Endothelial cell of umbilical vein (primary cell): ENCODE data around the gene SUMO4. TPM values are rescaled to one million over a fixed set of nuclear protein-coding genes. Genes with fewer than 3 reads are reported as not detected.

ENCODE experiments used
- BruUV-seq: library from RNA; stranded (reverse); fragments of 400-500 nt; replicated peaks from 2 replicates; lab custom pipeline; 2021; lab: Mats Ljungman, UMichigan
- CTCF ChIA-PET: fragments of 300-600, 350-600 bp; sonication (Branson Sonifier 250); formaldehyde crosslinking; loops from one replicate; lab custom pipeline; 2021; ENCODE audit warnings: antibody characterized with exemption, inconsistent platforms; lab: Charles Lee
- POLR2A ChIA-PET: fragments of 300-600, 350-600 bp; sonication (Branson Sonifier 250); formaldehyde crosslinking; loops from one replicate; lab custom pipeline; 2021; ENCODE audit warnings: antibody characterized with exemption, inconsistent platforms; lab: Charles Lee
- DNase-seq: peaks from one replicate; pipeline ENCODE4 v3.0.0-alpha.2; 2011; ENCODE audit warnings: low read depth, low spot score
- FAIRE-seq: peaks from 2 replicates; lab custom pipeline; 2011; peaks lifted over from hg19 to GRCh38; lab: Jason Lieb, UNC
- H2AFZ ChIP-seq: 2 replicates; pipeline ENCODE4 v1.6.0; 2012; ENCODE audit warnings: low read depth, low read length, control low read depth, inconsistent platforms
- H3K27ac ChIP-seq: 2 replicates; pipeline ENCODE4 v1.5.1; 2011; ENCODE audit warnings: low read depth, mild to moderate bottlenecking, control low read depth, low read length, moderate library complexity; ENCODE audit not compliant: insufficient read depth
- H3K27me3 ChIP-seq, 2 experiments: 2 replicates each; pipeline versions ENCODE4 v1.6.0 to v1.6.1; 2011; ENCODE audit warnings: low read length in 2 of 2, mixed read lengths in 1 of 2; ENCODE audit not compliant: control insufficient read depth in 2 of 2, insufficient read depth in 2 of 2
- H3K36me3 ChIP-seq, 2 experiments: 2 replicates in 1 of 2; 3 replicates in 1 of 2; pipeline ENCODE4 v1.5.1; 2011; ENCODE audit warnings: low read length in 2 of 2, mild to moderate bottlenecking in 1 of 2, moderate library complexity in 1 of 2; ENCODE audit not compliant: control insufficient read depth in 2 of 2, insufficient read depth in 2 of 2; ENCODE audit errors: extremely low read depth in 1 of 2
- H3K4me1 ChIP-seq: 3 replicates; pipeline ENCODE4 v1.5.1; 2011; ENCODE audit warnings: mild to moderate bottlenecking, low read length; ENCODE audit not compliant: control insufficient read depth, insufficient read depth; ENCODE audit errors: extremely low read depth
- H3K4me2 ChIP-seq: 2 replicates; pipeline ENCODE4 v1.6.1; 2011; ENCODE audit warnings: low read length, control low read depth, mixed read lengths; ENCODE audit not compliant: insufficient read depth
- H3K4me3 ChIP-seq, 3 experiments: fragments of 200-600 bp in 1 of 3; sonication (generic), shearing (Covaris generic) in 1 of 3; replicated peaks in 1 of 3; 2 replicates each; pipeline ENCODE4 v1.5.1; 2011 to 2016; ENCODE audit warnings: control low read depth in 3 of 3, low read length in 3 of 3, mild to moderate bottlenecking in 2 of 3, inconsistent platforms in 1 of 3, low read depth in 1 of 3, moderate library complexity in 1 of 3; ENCODE audit not compliant: insufficient read depth in 1 of 3
- H3K79me2 ChIP-seq: 2 replicates; pipeline ENCODE4 v1.6.0; 2012; ENCODE audit warnings: low read length, inconsistent platforms; ENCODE audit not compliant: control insufficient read depth, insufficient read depth
- H3K9ac ChIP-seq: replicated peaks from 2 replicates; pipeline ENCODE3; 2011; ENCODE audit warnings: low read length, control low read depth; ENCODE audit not compliant: insufficient read depth; ENCODE audit errors: extremely low read depth
- H3K9me1 ChIP-seq: replicated peaks from 3 replicates; pipeline ENCODE4 v1.6.0; 2011; ENCODE audit warnings: mild to moderate bottlenecking, low read length; ENCODE audit not compliant: control insufficient read depth, insufficient read depth; ENCODE audit errors: extremely low read depth
- H3K9me3 ChIP-seq: replicated peaks from 2 replicates; pipeline ENCODE4 v1.5.1; 2012; ENCODE audit warnings: low read length, inconsistent platforms; ENCODE audit not compliant: control insufficient read depth, insufficient read depth
- H4K20me1 ChIP-seq: replicated peaks from 2 replicates; pipeline ENCODE3; 2011; ENCODE audit warnings: mild to moderate bottlenecking, low read length; ENCODE audit not compliant: control insufficient read depth, insufficient read depth; ENCODE audit errors: extremely low read depth
- CTCF ChIP-seq, 2 donors: IDR thresholded peaks; 1 replicate in 1 of 2; 2 replicates in 1 of 2; pipeline ENCODE4 v1.5.1; 2011; ENCODE audit warnings: low read length in 2 of 2, mild to moderate bottlenecking in 2 of 2, moderate library complexity in 2 of 2, control low read depth in 1 of 2, inconsistent platforms in 1 of 2, low read depth in 1 of 2; ENCODE audit not compliant: insufficient read depth in 1 of 2; ENCODE audit errors: extremely low read depth in 1 of 2
- EZH2 ChIP-seq: IDR thresholded peaks from 2 replicates; pipeline ENCODE4 v1.6.1; 2012; ENCODE audit warnings: borderline replicate concordance, low read depth, mild to moderate bottlenecking, moderate library complexity, low read length, inconsistent platforms; ENCODE audit not compliant: severe bottlenecking
- FOS ChIP-seq: IDR thresholded peaks from 2 replicates; pipeline ENCODE4 v1.6.1; 2011; ENCODE audit warnings: mild to moderate bottlenecking, low read length, moderate library complexity, borderline replicate concordance; ENCODE audit not compliant: insufficient read depth
- GATA2 ChIP-seq: IDR thresholded peaks from 2 replicates; pipeline ENCODE4 v1.7.0; 2011; ENCODE audit warnings: low read depth, mild to moderate bottlenecking, moderate library complexity, mixed read lengths, low read length; ENCODE audit not compliant: insufficient read length, insufficient read depth
- JUN ChIP-seq: IDR thresholded peaks from 2 replicates; pipeline ENCODE4 v1.6.1; 2011; ENCODE audit warnings: borderline replicate concordance, low read depth; ENCODE audit not compliant: insufficient read length, insufficient read depth
- MAX ChIP-seq: IDR thresholded peaks from 2 replicates; pipeline ENCODE4 v1.6.1; 2011; ENCODE audit not compliant: insufficient read depth, insufficient read length
- MYC ChIP-seq: IDR thresholded peaks from one replicate; pipeline ENCODE4 v1.6.1; 2011; ENCODE audit warnings: mild to moderate bottlenecking, low read depth, low read length
- POLR2A ChIP-seq: IDR thresholded peaks from 2 replicates; pipeline ENCODE4 v1.6.1; 2012; ENCODE audit warnings: low read depth, mild to moderate bottlenecking, control low read depth, low read length
- POLR2AphosphoS5 ChIP-seq: IDR thresholded peaks from 2 replicates; pipeline ENCODE4 v1.6.1; 2012; ENCODE audit warnings: low read depth, mild to moderate bottlenecking, control low read depth, low read length, moderate library complexity; ENCODE audit not compliant: insufficient read depth
- dilution Hi-C: fragments of 300-500 bp; cut with MboI; formaldehyde crosslinking; loops from one replicate; pipeline ENCODE4 v1.15.0; 2019; ENCODE audit warnings: low sequenced_read_pairs; ENCODE audit not compliant: extremely low pct_ligation_motif_present
- intact Hi-C: fragments of 100-400 bp; cut with micrococcal nuclease; formaldehyde crosslinking; loops from one replicate; pipeline ENCODE4 v1.10.0; 2022
- polyA plus RNA-seq, 4 experiments: library from polyadenylated mRNA; depleted of rRNA in 3 of 4; stranded (reverse) in 3 of 4; unstranded in 1 of 4; fragments of >200 nt; gene quantifications; 2 replicates each; pipeline versions ENCODE4 v1.2.1 to v1.2.3, GENCODE V29; 2011 to 2012; ENCODE audit warnings: missing spikeins in 1 of 4
- total RNA-seq: library from RNA; stranded (reverse); gene quantifications from 2 replicates; pipeline ENCODE4 v1.2.3, GENCODE V29; 2021

The SUMO4 gene
- total and polyA plus RNA-seq, 2 donors (not counting 3 experiments of a cell fraction or from before 2014, with no cell fraction given): 0.10 to 2.6 TPM

GRCh38 chr6:149383371-149383770 is 16.7 kb upstream of the SUMO4 start:
- no peak overlapping the region for H3K4me2 ChIP-seq
- ChIA-PET CTCF (no interaction called here), POLR2A (no interaction called here)
- no peak for TF ChIP-seq JUN
- no peak for TF ChIP-seq POLR2AphosphoS5
- no peak for TF ChIP-seq MYC
- no peak for TF ChIP-seq GATA2
- TF ChIP-seq MAX: no peak
- TF ChIP-seq CTCF (IDR thresholded peaks at IDR 0.05; ENCODE audit: extremely low read depth in 1 of 2, insufficient read depth in 1 of 2, low read depth in 1 of 2, low read length in 2 of 2): no peak
- TF ChIP-seq EZH2: no peak
- TF ChIP-seq POLR2A: no peak
- TF ChIP-seq FOS: no peak
- dilution Hi-C loops (no loop called here), intact Hi-C loops (no loop called here)
- H2AFZ ChIP-seq: no peak overlapping the region
- H3K9me1 ChIP-seq: no peaks in the 10 kb centered on the region
- H3K9me3 ChIP-seq: no peaks in the 10 kb centered on the region
- peaks cover 22% of the 10 kb centered on the region for H3K79me2 ChIP-seq
- no peak for FAIRE-seq
- peaks cover 3 to 9% of the 10 kb centered on the region in 2 experiments for H3K36me3 ChIP-seq
- no peaks in the 10 kb centered on the region for H3K27me3 ChIP-seq
- no peak overlapping the region for H3K4me3 ChIP-seq
- peaks cover 2% of the 10 kb centered on the region for H4K20me1 ChIP-seq
- H3K27ac ChIP-seq: no peak overlapping the region
- no peak for DNase-seq
- no TSS peak for BruUV-seq
- no peaks in the 10 kb centered on the region for H3K4me1 ChIP-seq
- no peak overlapping the region for H3K9ac ChIP-seq
